CD4-positive, alpha-beta T cell treated with Interleukin-17A for 1 hour (primary cell): ENCODE measurements around the gene FDXR.

ENCODE experiments used
- DNase-seq: peaks from one replicate; pipeline ENCODE4 v3.0.0-alpha.2; 2020

The FDXR gene

DNA sequence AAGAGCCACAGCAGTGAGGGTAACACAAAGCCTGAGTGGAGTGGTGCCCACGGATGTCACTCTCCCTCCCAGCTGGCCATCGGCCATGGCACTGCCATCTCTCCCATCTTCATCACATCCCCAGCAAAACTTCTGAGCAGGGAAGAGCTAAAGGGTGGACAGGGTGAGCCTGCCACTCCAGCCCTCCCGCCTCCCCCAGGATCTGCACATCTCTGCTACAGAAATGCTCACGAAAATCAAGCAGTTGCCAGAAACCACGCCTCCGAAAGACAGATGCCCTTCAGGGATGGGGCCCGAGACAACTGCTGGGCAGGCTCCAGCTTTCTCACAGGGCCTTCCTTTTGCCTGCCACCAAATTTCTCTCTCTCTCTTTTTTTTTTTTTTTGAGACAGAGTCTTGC, 16.7 kb downstream of the FDXR start:
- DNase-seq, result no peak

GRCh38 chr17:74855323-74855722, 17.5 kb downstream of the FDXR start:
- DNase-seq, result no peak

DNA sequence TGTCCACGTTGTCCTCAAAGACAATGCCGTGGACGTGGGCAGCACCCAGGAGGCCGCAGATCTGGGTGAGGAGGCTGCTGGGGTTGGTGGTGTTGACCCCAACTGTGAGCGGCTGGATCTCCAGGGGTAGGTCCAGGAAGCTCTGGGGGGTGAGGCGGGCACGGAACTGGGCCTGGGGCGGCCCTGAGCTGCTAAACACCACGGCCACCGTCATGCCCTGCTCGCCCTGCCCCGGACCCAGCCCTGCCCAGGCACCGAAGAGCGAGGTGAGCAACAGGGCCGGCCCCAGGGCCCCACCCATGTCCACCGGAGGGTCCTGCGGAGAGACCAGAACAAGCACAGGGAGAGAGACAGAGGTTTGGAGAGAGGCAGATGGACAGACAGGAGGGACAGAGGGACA, 18.0 kb downstream of the FDXR start:
- no peak for DNase-seq

DNA sequence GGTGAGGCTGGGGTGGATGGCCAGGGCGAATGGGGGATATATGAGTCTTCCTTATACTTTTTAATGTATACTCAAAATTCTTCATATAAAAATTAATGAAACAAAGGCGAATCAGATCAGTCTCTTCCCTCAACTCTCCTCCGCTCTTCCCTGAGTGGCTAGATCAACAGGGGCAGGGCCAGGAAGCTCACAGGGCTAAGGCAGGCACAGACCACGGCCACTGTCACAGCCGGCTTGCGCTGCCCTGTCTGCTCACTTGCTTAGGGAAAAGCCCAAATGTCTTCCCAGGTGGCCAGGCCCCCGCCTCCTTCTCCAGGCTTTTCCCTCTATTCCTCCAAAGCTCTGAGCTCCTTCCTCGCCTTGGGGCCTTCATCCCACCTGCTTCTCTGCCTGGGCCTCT, 19.1 kb downstream of the FDXR start:
- no peak for DNase-seq

DNA sequence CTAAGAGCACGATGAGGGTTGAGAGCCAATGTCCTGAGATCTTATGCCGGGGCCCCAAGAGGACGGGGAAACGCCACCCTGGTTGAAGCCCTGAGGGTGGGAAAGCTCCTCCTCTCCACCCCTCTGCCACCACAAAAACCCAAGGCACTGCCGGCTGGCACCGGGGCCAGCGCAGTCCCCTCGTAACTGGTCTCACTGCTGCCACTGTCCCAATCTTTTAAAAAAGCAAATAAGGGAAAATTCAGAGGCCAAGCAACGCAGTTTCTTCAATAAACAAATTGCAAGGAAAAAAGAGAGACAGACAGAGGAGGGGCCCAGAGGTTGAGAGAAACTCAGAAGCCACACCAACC, 19.8 kb downstream of the FDXR start:
- no peak for DNase-seq

- peak; percentile 69 for DNase-seq
These were observed 20.4 kb downstream of the FDXR start for GRCh38 chr17:74852237-74853047.

GRCh38 chr17:74851612-74852236, 21.1 kb downstream of the FDXR start:
- no peak for DNase-seq

DNA sequence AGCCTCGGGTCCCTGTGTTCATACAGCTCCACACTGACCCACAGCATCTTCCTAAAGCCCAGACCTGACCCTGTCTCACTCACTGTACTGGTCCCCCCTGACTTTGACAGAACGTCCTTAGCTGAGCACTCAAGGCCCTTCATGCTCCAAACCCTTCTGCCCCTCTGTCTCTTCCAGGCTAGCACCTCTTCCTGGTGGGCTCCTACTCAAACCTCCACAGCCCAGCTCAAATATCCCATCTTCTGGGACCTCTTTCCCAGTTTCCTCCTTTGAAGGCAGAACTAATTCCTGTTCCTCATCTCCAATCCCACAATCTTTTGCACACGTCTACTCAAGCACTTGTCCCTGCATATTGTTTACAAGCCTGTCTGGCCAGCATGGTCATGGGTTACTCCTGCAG, 21.9 kb downstream of the FDXR start:
- no peak for DNase-seq

GRCh38 chr17:74850310-74850709, 22.5 kb downstream of the FDXR start:
- DNase-seq, result no peak

GRCh38 chr17:74848656-74849399, 24.0 kb downstream of the FDXR start:
- no peak for DNase-seq

- DNase-seq, result no peak
These were observed 26.2 kb downstream of the FDXR start for GRCh38 chr17:74846621-74847020.

- DNase-seq, result no peak
These were observed 29.5 kb downstream of the FDXR start for GRCh38 chr17:74843352-74843627.

GRCh38 chr17:74842599-74843351, 30.0 kb downstream of the FDXR start:
- no peak for DNase-seq

- DNase-seq, result no peak
These were observed 30.6 kb downstream of the FDXR start for GRCh38 chr17:74842146-74842598.

DNA sequence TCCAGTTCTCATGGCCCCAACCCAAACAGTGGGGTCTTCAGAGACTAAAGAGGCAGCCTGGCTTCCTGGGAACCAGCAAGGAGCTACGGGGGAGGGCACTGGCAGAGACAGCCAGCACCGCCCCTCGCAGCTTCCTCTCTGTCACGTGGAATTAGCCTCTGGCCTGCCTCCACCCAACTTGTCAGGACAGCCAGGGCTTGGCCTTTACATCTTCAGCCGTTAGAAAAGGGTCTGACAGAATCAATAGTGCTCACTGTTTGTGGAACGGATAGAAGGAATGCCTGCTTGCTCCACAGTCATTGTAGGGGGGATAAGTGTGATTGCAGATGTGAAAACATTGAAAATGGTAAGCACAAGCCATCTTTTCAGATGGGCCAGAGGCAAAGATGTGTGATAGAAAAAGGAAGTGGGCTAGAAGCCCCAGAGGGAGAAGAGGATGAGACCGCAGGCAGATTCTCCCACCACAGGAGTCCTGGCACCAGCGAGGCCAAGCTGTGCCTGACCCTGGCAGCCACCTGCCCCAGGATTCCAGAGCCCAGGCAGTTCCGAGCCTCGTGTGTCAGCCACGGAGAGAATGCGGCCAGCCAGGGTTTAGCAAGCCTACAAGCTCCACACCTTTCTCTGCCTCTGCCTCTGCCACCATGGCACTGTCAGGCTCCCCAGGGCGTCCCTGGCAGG, 31.7 kb downstream of the FDXR start:
- DNase-seq, result no peak

DNA sequence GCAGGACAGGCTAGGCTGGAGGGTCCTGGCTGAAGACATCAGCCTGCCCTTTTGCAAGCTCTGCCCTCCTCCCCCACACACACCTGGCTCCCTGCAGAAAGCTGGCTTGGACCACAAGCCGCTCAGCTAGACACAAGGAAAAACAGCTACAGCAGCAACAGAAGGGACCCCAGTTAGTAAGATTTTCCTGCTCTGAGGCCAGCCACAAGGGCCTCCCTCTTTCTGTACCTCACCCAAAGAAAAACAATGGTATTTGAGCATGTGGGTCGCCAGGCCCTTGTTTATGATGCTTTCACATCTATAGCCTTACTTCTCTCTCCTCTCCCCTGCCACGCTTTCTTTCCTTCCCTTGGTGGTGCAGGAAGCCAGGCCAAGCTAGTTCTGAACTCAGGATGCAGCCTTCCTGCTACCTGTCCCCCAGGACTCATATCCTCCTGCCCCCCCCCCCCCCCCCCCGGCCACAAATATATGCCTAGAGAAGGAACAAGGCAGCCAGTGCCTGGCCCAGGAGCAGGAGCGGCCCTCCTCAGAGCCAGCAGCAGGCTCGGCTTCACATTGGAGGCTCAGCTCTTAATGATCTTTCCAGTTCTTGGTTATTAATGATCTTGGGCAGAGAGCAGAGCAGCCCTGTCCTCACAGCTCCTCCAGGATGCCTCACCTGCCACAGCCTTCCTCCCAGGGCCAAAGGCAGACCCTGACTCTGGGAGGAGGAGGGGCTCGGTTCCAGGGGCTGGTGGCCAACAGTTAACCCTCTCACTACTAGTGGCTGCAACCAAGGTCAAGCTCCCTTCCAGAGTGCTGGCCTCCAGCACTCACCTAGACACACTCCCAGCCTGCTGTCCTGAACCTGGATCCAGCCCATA, 32.6 kb downstream of the FDXR start:
- no peak for DNase-seq

GRCh38 chr17:74838274-74838673, 34.5 kb downstream of the FDXR start:
- no peak for DNase-seq

GRCh38 chr17:74836691-74837467, 35.9 kb downstream of the FDXR start:
- DNase-seq, result no peak

GRCh38 chr17:74836191-74836590, 36.6 kb downstream of the FDXR start:
- DNase-seq, result no peak

GRCh38 chr17:74833501-74834377, 39.1 kb downstream of the FDXR start:
- DNase-seq, result no peak
